Measurements from ENCODE around the gene NET1.

GRCh38 chr10:5424751-5425150, 12.4 kb downstream of the NET1 start:
- TF ChIP-seq CTCF (IDR thresholded peaks at IDR 0.05; ENCODE audit: low read length), result no peak
- TF ChIP-seq EZH2 (IDR thresholded peaks at IDR 0.05; ENCODE audit: borderline replicate concordance, low read length), result no peak

Data from OCI-LY1 (cell line).